Measurements from ENCODE around the gene ABLIM3. TPM values are rescaled to one million over a fixed set of nuclear protein-coding genes. Genes with fewer than 3 reads are reported as not detected.

The ABLIM3 gene
- total RNA-seq, 1 donor from 2014 or later: 3.9 TPM

DNA sequence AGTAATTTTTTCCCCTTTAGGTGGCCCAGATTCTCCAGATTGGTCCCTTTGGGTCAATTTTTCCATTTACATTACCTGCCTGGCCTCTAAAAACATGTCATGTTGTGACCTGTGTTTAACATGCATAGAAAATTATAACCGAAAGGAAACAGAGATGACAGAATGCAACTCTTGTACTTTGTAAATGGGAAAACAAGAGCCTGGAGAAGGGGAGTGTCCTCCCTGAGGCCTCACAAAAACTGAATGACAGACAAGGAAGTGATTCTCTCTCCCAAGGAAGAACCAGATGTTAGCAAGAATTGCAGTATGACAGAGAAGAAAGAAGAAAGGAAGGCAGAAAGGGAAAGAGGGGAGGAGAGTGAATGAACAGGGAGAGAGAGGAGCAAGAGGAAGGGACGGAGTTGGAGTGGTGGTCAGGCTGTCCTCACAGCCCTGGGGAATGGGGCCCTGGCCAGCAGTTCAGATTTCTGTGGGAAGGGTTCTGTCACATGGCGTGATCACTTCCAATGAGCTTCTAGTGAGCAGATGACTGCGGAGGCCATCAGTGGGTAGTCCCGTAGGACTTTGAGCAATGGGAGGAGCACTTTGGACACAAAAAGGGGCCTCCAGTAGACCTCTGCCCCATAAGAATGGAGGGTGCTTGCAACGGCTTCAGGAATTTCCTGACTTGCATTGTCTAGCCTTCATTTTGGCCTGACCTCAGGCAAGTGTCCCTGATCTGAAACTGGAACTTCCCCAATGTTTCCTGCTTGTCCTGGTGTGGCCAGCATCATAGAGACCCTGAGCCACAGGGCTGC lies 31.6 kb downstream of the ABLIM3 start:
- Histone ChIP-seq H3K4me2 (ENCODE audit: low read length) (peak overlapping the region; percentile 53), H3K4me1 (ENCODE audit: insufficient read depth, low read length) (peaks cover 39% of the 10 kb centered on the region), H2AFZ (ENCODE audit: low read depth, low read length) (no peak overlapping the region), H3K9me3 (ENCODE audit: insufficient read depth, low read depth, low read length) (no peaks in the 10 kb centered on the region), H4K20me1 (ENCODE audit: insufficient read depth, low read length) (no peaks in the 10 kb centered on the region), H3K4me3 (ENCODE audit: insufficient read depth, low read depth, low read length) (no peak overlapping the region), H3K9ac (ENCODE audit: low read length) (peak overlapping the region; percentile 70), H3K27me3 (ENCODE audit: insufficient read depth, low read length) (no peaks in the 10 kb centered on the region), H3K79me2 (ENCODE audit: insufficient read depth, low read length) (peaks cover 4% of the 10 kb centered on the region), H3K27ac (ENCODE audit: low read depth, low read length) (peak overlapping the region; percentile 93), H3K36me3 (ENCODE audit: insufficient read depth, low read length) (no peaks in the 10 kb centered on the region)
- peaks cover 24% of the 10 kb centered on the region for H3K4me1 Mint-ChIP-seq (ENCODE audit: low read depth, unreplicated experiment)
- no peak for FAIRE-seq
- TF ChIP-seq EZH2 (IDR thresholded peaks at IDR 0.05; ENCODE audit: insufficient read depth, low read length) (no peak), CTCF (IDR thresholded peaks at IDR 0.05; ENCODE audit: insufficient read depth, low read depth, low read length) (no peak)
- peaks cover 2% of the 10 kb centered on the region for H3K9me3 Mint-ChIP-seq (ENCODE audit: unreplicated experiment)
- no peak for DNase-seq (ENCODE audit: low read depth)
- no peak overlapping the region for H3K4me3 Mint-ChIP-seq (ENCODE audit: unreplicated experiment)
- H3K27me3 Mint-ChIP-seq (ENCODE audit: low read depth, unreplicated experiment): peaks cover 6% of the 10 kb centered on the region
- H3K27ac Mint-ChIP-seq (ENCODE audit: unreplicated experiment): peak overlapping the region; percentile 69
- peaks cover 2% of the 10 kb centered on the region for H3K36me3 Mint-ChIP-seq (ENCODE audit: low read depth, unreplicated experiment)

GRCh38 chr5:149174847-149175234 lies 33.5 kb downstream of the ABLIM3 start:
- peaks cover 24% of the 10 kb centered on the region for H3K4me1 Mint-ChIP-seq (ENCODE audit: low read depth, unreplicated experiment)
- no peaks in the 10 kb centered on the region for H3K27me3 Mint-ChIP-seq (ENCODE audit: low read depth, unreplicated experiment)
- Histone ChIP-seq H3K4me3 (ENCODE audit: insufficient read depth, low read depth, low read length) (no peak overlapping the region), H4K20me1 (ENCODE audit: insufficient read depth, low read length) (no peaks in the 10 kb centered on the region), H3K9ac (ENCODE audit: low read length) (peak overlapping the region; percentile 76), H3K27ac (ENCODE audit: low read depth, low read length) (peak overlapping the region; percentile 93), H3K4me2 (ENCODE audit: low read length) (peak overlapping the region; percentile 57), H2AFZ (ENCODE audit: low read depth, low read length) (no peak overlapping the region), H3K4me1 (ENCODE audit: insufficient read depth, low read length) (peaks cover 39% of the 10 kb centered on the region), H3K36me3 (ENCODE audit: insufficient read depth, low read length) (no peaks in the 10 kb centered on the region), H3K79me2 (ENCODE audit: insufficient read depth, low read length) (peaks cover 4% of the 10 kb centered on the region), H3K27me3 (ENCODE audit: insufficient read depth, low read length) (no peaks in the 10 kb centered on the region), H3K9me3 (ENCODE audit: insufficient read depth, low read depth, low read length) (no peaks in the 10 kb centered on the region)
- no peak for TF ChIP-seq CTCF (IDR thresholded peaks at IDR 0.05; ENCODE audit: insufficient read depth, low read depth, low read length)
- TF ChIP-seq EZH2 (IDR thresholded peaks at IDR 0.05; ENCODE audit: insufficient read depth, low read length): no peak
- no peaks in the 10 kb centered on the region for H3K36me3 Mint-ChIP-seq (ENCODE audit: low read depth, unreplicated experiment)
- DNase-seq (ENCODE audit: low read depth) (no peak), FAIRE-seq (no peak)
- no peak overlapping the region for H3K4me3 Mint-ChIP-seq (ENCODE audit: unreplicated experiment)
- H3K27ac Mint-ChIP-seq (ENCODE audit: unreplicated experiment): peak overlapping the region; percentile 44
- peaks cover 2% of the 10 kb centered on the region for H3K9me3 Mint-ChIP-seq (ENCODE audit: unreplicated experiment)
